DMS 273 treated with DMSO at 0.1 percent for 48 hours (cell line): ENCODE results near the gene CDC42BPB.

Experiments
- DNase-seq: peaks from one replicate; lab custom pipeline; 2025; lab: John Stamatoyannopoulos, UW

CDC42BPB gene

GRCh38 chr14:103073876-103074728, 16.8 kb upstream of the CDC42BPB start:
- no peak for DNase-seq

DNA sequence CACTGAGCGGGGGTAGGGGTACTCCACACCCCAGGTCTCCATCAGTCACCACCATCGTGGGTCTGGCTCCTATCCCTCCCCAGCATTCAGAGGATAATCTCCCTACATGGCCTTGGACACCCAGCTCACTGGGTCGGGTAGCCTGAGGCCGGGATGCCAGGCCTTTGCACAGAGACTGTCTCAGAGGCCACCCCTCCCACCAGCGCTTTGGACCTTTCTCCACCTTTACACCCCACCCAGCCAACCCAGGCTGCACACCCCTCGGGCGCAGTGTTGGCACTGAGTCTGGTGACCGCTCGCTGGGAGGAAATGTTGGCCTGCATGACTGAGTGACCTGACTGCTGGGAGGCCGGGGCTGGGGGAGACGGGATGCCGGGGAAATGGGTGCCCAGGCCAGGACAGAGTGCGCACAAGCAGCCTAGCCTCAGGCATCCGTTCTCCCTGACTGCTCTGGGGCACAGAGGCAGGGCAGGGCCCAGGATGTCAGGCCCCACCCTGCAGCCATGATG, 16.1 kb upstream of the CDC42BPB start:
- DNase-seq, result no peak

DNA sequence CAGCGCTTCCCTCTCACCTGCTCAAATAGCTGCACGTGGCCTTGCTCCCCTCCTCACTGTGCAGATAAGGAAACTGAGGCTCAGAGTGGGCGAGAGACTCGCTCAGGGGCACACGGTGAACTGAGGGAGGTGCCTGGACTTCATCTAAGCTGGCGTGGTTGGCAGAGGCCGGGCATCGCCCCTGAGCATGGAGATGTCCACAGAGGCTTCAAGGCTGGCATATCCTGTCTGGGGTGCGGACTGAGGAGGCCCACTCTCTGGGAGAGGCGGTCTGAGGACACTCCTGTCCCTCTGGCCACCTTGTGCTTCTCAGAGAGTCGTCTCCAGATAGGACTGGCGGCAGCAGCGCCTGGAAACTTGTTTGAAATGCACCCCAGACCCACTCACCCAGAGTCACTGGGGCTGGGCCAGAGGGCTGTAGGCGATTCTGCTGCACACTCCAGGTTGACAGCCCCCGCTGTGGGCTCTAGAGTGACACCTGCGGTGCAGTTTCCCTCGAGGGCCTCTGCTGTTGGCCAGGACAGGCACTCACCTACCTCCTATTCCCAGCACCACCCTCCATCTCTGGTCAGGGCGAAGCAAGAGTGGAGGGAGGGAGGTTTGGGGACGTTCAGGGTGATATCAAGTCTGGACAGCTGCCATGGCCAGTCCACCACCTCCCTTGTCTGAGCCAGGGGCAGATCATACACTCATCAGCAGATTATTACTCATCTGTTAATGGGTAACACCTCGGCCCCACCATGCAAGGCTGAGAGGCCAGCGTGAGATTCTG, 15.4 kb upstream of the CDC42BPB start:
- DNase-seq, result no peak

DNA sequence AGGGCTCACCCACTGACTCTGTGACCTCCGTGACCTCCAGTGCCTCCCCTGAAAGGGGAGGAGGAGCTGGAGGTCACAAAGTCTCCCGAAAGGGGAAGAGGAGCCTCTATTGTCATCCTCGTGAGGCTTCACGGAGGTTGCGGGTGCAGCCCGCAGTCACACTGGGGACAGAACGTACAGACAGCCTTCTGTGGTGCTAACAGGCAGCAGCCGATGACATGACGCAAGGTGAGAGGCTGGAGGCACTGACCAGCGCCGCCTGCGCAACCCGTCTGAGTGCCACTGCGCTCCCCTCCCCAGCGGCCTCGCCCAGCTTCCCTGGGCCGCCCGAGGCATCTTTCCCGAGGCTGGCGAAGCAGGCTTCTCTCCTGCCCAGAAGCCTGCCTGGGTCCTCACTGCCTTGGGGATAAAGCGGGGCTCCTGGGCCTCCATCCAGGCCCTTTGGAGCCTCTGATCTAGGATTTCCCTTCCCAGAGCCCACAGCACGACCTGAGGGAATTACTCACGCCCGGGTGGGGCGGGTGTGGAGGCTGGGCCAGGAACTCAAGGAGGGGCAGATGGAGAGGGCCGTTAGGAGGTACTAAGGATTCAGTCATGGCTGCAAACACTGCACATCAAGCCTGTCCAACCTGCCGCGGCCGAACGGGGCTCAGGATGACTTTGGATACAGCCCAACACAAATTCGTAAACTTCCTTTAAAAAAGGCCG, 14.3 kb upstream of the CDC42BPB start:
- no peak for DNase-seq

- no peak for DNase-seq
Observed at GRCh38 chr14:103070971-103071542, 13.7 kb upstream of the CDC42BPB start.

- DNase-seq, result no peak
Observed at GRCh38 chr14:103070263-103070885, 13.0 kb upstream of the CDC42BPB start.

- no peak for DNase-seq
Observed at GRCh38 chr14:103068351-103069073, 11.2 kb upstream of the CDC42BPB start.

DNA sequence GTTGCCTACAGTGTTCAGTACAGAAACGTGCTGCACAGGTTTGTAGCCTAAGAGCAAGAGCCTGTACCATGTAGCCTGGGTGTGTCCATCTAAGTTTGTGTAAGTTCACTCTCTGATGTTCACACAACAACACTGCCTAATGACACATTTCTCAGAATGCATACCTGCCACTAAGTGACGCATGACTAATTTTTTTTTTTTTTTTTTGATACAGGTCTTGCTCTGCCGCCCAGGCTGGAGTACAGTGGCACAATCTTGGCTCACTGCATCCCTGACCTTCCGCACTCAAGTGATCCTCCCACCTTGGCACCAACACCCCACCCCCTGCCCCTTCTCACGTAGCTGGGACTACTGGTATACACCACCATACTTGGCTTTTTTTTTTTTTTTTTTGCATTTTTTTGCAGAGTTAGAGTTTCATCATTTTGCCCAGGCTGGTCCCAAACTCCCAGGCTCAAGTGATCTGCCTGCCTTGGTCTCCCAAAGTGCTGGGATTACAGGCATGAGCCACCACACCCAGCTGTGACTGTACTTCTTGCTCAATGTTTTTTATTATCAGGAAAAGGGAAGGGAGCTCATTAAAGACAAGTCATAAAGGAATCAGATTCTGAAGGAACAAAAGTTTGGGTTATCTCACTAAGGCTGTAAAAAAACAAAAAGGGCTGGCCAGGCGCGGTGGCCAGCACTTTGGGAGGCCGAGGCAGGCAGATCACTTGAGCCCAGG, 10.0 kb upstream of the CDC42BPB start:
- no peak for DNase-seq

DNA sequence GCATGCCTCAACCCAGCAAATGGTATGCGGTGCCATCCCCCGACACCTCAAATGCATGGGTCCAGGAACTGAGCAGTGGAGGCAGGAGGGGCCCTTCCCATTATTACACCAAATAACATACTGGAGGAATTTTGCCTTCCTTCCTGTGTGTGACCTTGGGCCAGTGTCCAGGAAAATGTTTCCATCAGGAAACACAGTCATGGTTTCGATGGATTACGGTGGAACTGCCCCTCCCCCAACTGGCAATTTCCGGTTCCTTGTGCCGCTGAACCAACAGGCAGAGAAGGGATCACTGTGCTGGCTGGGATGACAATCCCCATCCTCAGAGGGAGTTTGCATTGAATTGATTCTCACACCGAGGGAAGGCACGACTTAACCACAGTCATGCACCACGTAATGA, 9.1 kb upstream of the CDC42BPB start:
- DNase-seq, result no peak

GRCh38 chr14:103065861-103066260, 8.5 kb upstream of the CDC42BPB start:
- no peak for DNase-seq

DNA sequence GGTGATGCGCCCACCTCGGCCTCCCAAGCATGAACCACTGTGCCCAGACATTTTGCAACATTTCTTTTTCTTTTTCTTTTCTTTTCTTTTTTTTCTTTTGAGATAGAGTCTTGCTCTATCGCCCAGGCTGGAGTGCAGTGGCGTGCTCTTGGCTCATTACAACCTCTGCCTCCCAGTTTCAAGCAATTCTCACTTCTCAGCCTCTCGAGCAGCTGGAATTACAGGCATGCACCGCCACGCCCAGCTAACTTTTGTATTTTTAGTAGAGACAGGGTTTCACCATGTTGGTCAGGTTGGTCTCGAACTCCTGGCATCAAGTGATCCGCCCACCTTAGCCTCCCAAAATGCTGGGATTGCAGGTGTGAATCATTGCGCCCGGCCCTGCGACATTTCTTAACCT, 7.6 kb upstream of the CDC42BPB start:
- DNase-seq, result no peak

GRCh38 chr14:103064436-103064835, 7.1 kb upstream of the CDC42BPB start:
- DNase-seq, result no peak

GRCh38 chr14:103061482-103061976, 4.2 kb upstream of the CDC42BPB start:
- no peak for DNase-seq

- no peak for DNase-seq
Observed at GRCh38 chr14:103059556-103059955, 2.2 kb upstream of the CDC42BPB start.

- no peak for DNase-seq
Observed at GRCh38 chr14:103058164-103059055, 1.1 kb upstream of the CDC42BPB start.

DNA sequence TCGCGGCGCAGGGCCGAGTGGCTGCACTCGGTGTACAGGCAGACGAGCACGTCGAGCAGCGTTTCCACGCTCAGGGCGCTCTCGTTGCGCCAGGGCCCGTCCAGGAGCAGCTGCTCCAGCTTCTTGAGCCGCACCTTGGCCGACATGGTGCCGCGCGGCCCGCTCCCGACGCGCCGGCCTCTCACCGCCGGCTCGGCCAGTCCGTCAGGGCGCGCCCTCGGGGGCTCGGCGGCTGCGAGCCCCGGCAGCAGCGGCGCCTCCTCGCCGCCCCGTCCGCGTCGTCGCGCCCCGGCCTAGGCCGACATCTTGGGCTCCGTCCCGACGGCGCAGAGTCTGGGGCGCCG, 349 bp downstream of the CDC42BPB start:
- DNase-seq, result no peak

- DNase-seq, result no peak
Observed at GRCh38 chr14:103056322-103057027, 874 bp downstream of the CDC42BPB start.

DNA sequence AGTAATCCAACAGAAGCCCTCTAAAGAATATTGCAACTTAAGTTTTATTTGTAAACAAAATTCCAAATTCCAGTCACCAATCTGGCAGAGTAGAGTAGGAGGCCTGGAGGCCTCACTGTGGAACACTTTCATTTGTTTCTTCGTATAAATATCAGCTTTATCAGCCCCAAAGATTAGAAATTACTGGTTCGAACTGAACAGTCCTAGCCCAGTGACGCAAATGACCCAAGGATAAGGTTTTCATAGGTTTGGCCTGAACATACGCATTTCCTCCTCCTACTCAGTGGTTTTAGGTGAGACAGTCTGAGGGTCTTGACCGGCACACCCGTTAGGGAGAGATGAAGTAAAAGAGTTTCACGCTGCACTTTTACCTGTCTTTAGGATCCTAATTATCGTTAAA, 1.7 kb downstream of the CDC42BPB start:
- no peak for DNase-seq

GRCh38 chr14:103052407-103052806, 4.9 kb downstream of the CDC42BPB start:
- no peak for DNase-seq
